ENCODE data around the gene ALDH2.

Gene ALDH2

GRCh38 chr12:111826316-111826715 lies 59.6 kb downstream of the ALDH2 start:
- Histone ChIP-seq H2AFZ (ENCODE audit: low read length) (no peak overlapping the region), H3K4me2 (ENCODE audit: low read depth, low read length, poor library complexity, severe bottlenecking) (no peak overlapping the region), H3K36me3 (ENCODE audit: insufficient read depth, low read length) (no peaks in the 10 kb centered on the region), H3F3A (ENCODE audit: low read depth) (no peaks in the 10 kb centered on the region), H3K27me3 (ENCODE audit: insufficient read depth, low read length, poor library complexity, severe bottlenecking) (no peaks in the 10 kb centered on the region), H3K9ac (ENCODE audit: low read depth, low read length, poor library complexity, severe bottlenecking) (no peak overlapping the region), H4K20me1 (ENCODE audit: insufficient read depth, low read length, poor library complexity, severe bottlenecking) (no peaks in the 10 kb centered on the region), H3K9me2 (replicated peaks; ENCODE audit: low read depth, low read length) (no peaks in the 10 kb centered on the region), H3K4me3 (ENCODE audit: low read length, poor library complexity, severe bottlenecking) (no peak overlapping the region), H3K79me2 (ENCODE audit: insufficient read depth, low read length) (no peaks in the 10 kb centered on the region), H3K4me1 (ENCODE audit: insufficient read depth, low read length, poor library complexity, severe bottlenecking) (no peaks in the 10 kb centered on the region), H3K9me3 (ENCODE audit: insufficient read depth, low read depth, low read length) (no peaks in the 10 kb centered on the region)
- TF ChIP-seq EZH2phosphoT487 (IDR thresholded peaks at IDR 0.05; ENCODE audit: borderline replicate concordance) = no peak
- TF ChIP-seq, protein P1, sequence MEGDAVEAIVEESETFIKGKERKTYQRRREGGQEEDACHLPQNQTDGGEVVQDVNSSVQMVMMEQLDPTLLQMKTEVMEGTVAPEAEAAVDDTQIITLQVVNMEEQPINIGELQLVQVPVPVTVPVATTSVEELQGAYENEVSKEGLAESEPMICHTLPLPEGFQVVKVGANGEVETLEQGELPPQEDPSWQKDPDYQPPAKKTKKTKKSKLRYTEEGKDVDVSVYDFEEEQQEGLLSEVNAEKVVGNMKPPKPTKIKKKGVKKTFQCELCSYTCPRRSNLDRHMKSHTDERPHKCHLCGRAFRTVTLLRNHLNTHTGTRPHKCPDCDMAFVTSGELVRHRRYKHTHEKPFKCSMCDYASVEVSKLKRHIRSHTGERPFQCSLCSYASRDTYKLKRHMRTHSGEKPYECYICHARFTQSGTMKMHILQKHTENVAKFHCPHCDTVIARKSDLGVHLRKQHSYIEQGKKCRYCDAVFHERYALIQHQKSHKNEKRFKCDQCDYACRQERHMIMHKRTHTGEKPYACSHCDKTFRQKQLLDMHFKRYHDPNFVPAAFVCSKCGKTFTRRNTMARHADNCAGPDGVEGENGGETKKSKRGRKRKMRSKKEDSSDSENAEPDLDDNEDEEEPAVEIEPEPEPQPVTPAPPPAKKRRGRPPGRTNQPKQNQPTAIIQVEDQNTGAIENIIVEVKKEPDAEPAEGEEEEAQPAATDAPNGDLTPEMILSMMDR (conservative IDR thresholded peaks at IDR 0.05; ENCODE audit: low read length) = no peak

- TF ChIP-seq, protein P1 (conservative IDR thresholded peaks at IDR 0.05; ENCODE audit: low read length) = no peak
- no peak for TF ChIP-seq EZH2phosphoT487 (IDR thresholded peaks at IDR 0.05; ENCODE audit: borderline replicate concordance)
- Histone ChIP-seq H3K9ac (ENCODE audit: low read depth, low read length, poor library complexity, severe bottlenecking) (no peak overlapping the region), H3K9me2 (replicated peaks; ENCODE audit: low read depth, low read length) (no peaks in the 10 kb centered on the region), H3K9me3 (ENCODE audit: insufficient read depth, low read depth, low read length) (no peaks in the 10 kb centered on the region), H3K27me3 (ENCODE audit: insufficient read depth, low read length, poor library complexity, severe bottlenecking) (no peaks in the 10 kb centered on the region), H3K36me3 (ENCODE audit: insufficient read depth, low read length) (no peaks in the 10 kb centered on the region), H3K4me1 (ENCODE audit: insufficient read depth, low read length, poor library complexity, severe bottlenecking) (no peaks in the 10 kb centered on the region), H4K20me1 (ENCODE audit: insufficient read depth, low read length, poor library complexity, severe bottlenecking) (no peaks in the 10 kb centered on the region), H2AFZ (ENCODE audit: low read length) (no peak overlapping the region), H3F3A (ENCODE audit: low read depth) (no peaks in the 10 kb centered on the region), H3K79me2 (ENCODE audit: insufficient read depth, low read length) (no peaks in the 10 kb centered on the region), H3K4me3 (ENCODE audit: low read length, poor library complexity, severe bottlenecking) (no peak overlapping the region), H3K4me2 (ENCODE audit: low read depth, low read length, poor library complexity, severe bottlenecking) (no peak overlapping the region)
Observed at GRCh38 chr12:111826992-111827391, 60.3 kb downstream of the ALDH2 start.

DNA sequence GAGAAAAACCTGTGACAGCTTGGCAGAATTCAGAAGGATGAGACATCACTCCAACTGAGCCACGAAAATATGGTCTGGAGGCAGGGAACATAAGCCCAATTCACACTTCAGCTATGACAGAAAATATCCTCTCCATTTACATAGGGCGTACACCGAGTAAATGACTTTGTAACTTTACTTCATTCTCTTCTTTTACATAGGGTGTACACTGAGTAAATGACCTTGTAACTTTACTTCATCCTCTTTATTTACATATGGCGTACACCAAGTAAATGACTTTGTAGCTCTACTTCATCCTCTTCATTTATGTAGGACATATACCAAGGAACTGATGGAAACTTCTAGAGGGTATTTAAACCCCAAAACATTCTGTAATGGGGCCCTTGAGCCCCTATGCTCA lies 61.2 kb downstream of the ALDH2 start:
- H3K4me1 ChIP-seq (ENCODE audit: insufficient read depth, low read length, poor library complexity, severe bottlenecking) = no peaks in the 10 kb centered on the region

More for the DNA sequence above, 61.2 kb downstream of the ALDH2 start:
- Histone ChIP-seq H3K4me2 (ENCODE audit: low read depth, low read length, poor library complexity, severe bottlenecking) (no peak overlapping the region), H3K9ac (ENCODE audit: low read depth, low read length, poor library complexity, severe bottlenecking) (no peak overlapping the region), H2AFZ (ENCODE audit: low read length) (no peak overlapping the region), H3K27me3 (ENCODE audit: insufficient read depth, low read length, poor library complexity, severe bottlenecking) (no peaks in the 10 kb centered on the region), H3K9me3 (ENCODE audit: insufficient read depth, low read depth, low read length) (no peaks in the 10 kb centered on the region), H4K20me1 (ENCODE audit: insufficient read depth, low read length, poor library complexity, severe bottlenecking) (no peaks in the 10 kb centered on the region), H3K79me2 (ENCODE audit: insufficient read depth, low read length) (no peaks in the 10 kb centered on the region), H3K9me2 (replicated peaks; ENCODE audit: low read depth, low read length) (no peaks in the 10 kb centered on the region), H3F3A (ENCODE audit: low read depth) (no peaks in the 10 kb centered on the region), H3K4me3 (ENCODE audit: low read length, poor library complexity, severe bottlenecking) (no peak overlapping the region), H3K36me3 (ENCODE audit: insufficient read depth, low read length) (no peaks in the 10 kb centered on the region)
- no peak for TF ChIP-seq EZH2phosphoT487 (IDR thresholded peaks at IDR 0.05; ENCODE audit: borderline replicate concordance)
- TF ChIP-seq, protein P1 (conservative IDR thresholded peaks at IDR 0.05; ENCODE audit: low read length) = no peak

Measured in Loucy (cell line).